ENCODE measurements around the gene MAGI2.

DNA sequence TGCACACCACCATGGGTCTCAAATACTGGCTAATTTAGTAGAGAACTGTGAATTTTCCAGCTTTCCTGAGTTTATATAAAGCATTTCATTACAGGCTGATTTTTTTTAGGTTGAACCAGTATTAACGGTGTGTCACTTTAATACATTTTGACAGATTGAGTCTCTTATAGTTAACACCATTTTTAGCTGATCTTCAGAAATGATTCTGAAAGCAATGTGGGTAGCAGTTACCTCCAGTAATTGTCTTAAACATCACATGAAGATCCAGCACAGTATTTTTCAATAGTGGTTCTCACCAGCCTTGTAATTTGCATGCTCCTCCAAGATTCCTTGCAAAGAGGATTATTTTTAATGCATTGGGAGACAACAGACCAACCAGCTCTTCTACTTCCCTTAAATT lies 961.3 kb downstream of the MAGI2 start:
- TF ChIP-seq CTCF (conservative IDR thresholded peaks at IDR 0.05; ENCODE audit: low read length), result no peak
- TF ChIP-seq EZH2phosphoT487 (IDR thresholded peaks at IDR 0.05; ENCODE audit: borderline replicate concordance), result no peak

All from Loucy (cell line).